ENCODE results near the gene HAUS8. TPM values are rescaled to one million over a fixed set of nuclear protein-coding genes. Genes with fewer than 3 reads are reported as not detected.

HAUS8 gene
- total RNA-seq, 1 experiment from 2014 or later = 30.6 TPM

GRCh38 chr19:17112271-17112670 is 37.0 kb upstream of the HAUS8 start:
- Histone ChIP-seq H3K36me3 (ENCODE audit: control insufficient read depth, insufficient read depth, low read length) (no peaks in the 10 kb centered on the region), H3K27me3 (replicated peaks; ENCODE audit: control insufficient read depth, insufficient read depth, low read length) (no peaks in the 10 kb centered on the region), H3K4me3 (ENCODE audit: low read depth, low read length) (no peak overlapping the region), H3K4me1 (no peaks in the 10 kb centered on the region), H3K9me3 (no peaks in the 10 kb centered on the region)
- Mint-ChIP-seq H3K27ac (ENCODE audit: unreplicated experiment) (no peak overlapping the region), H3K4me1 (ENCODE audit: low read depth, unreplicated experiment) (no peaks in the 10 kb centered on the region), H3K36me3 (ENCODE audit: insufficient read depth, unreplicated experiment) (peaks cover 19% of the 10 kb centered on the region), H3K27me3 (ENCODE audit: insufficient read depth, unreplicated experiment) (no peaks in the 10 kb centered on the region), H3K9me3 (ENCODE audit: unreplicated experiment) (no peaks in the 10 kb centered on the region), H3K4me3 (ENCODE audit: unreplicated experiment) (no peak overlapping the region)
- no TSS peak for BruUV-seq (replicated peaks)
- TF ChIP-seq, protein P1, sequence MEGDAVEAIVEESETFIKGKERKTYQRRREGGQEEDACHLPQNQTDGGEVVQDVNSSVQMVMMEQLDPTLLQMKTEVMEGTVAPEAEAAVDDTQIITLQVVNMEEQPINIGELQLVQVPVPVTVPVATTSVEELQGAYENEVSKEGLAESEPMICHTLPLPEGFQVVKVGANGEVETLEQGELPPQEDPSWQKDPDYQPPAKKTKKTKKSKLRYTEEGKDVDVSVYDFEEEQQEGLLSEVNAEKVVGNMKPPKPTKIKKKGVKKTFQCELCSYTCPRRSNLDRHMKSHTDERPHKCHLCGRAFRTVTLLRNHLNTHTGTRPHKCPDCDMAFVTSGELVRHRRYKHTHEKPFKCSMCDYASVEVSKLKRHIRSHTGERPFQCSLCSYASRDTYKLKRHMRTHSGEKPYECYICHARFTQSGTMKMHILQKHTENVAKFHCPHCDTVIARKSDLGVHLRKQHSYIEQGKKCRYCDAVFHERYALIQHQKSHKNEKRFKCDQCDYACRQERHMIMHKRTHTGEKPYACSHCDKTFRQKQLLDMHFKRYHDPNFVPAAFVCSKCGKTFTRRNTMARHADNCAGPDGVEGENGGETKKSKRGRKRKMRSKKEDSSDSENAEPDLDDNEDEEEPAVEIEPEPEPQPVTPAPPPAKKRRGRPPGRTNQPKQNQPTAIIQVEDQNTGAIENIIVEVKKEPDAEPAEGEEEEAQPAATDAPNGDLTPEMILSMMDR (IDR thresholded peaks at IDR 0.05; ENCODE audit: insufficient read depth in 1 of 2, low read depth in 1 of 2, low read length in 1 of 2, severe bottlenecking in 1 of 2, unreplicated experiment in 1 of 2) = no peak
- no peak for DNase-seq
- POLR2A ChIA-PET = no interaction called here
- CTCF ChIA-PET = no interaction called here
- intact Hi-C loops (cut with micrococcal nuclease; ENCODE audit: unreplicated experiment) = no loop called here

DNA sequence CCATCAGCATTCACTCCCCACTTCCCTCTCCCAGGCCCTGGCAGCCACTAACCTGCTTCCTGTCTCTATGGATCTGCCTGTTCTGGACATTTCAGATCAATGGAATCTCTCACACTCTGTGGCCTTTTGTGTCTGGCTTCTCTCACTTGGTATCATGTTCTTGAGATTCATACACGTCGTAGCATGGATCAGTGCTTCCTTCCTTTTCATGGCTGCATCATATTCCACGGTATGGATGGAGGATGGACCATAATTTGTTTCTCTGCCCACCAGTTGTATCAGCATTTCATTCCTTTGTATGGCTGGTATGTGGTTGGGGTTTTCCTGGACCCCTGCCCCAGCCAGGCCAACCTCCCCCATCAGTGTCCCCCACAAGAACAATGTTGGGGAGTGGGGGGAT is 36.5 kb upstream of the HAUS8 start:
- ChIA-PET POLR2A (no interaction called here), CTCF (no interaction called here)
- no peak overlapping the region for H3K4me3 Mint-ChIP-seq (ENCODE audit: unreplicated experiment)
- TF ChIP-seq, protein P1 (IDR thresholded peaks at IDR 0.05; ENCODE audit: insufficient read depth in 1 of 2, low read depth in 1 of 2, low read length in 1 of 2, severe bottlenecking in 1 of 2, unreplicated experiment in 1 of 2) = no peak
- H3K4me1 ChIP-seq = no peaks in the 10 kb centered on the region
- no peaks in the 10 kb centered on the region for H3K27me3 ChIP-seq (replicated peaks; ENCODE audit: control insufficient read depth, insufficient read depth, low read length)
- no peak overlapping the region for H3K4me3 ChIP-seq (ENCODE audit: low read depth, low read length)
- no peaks in the 10 kb centered on the region for H3K36me3 ChIP-seq (ENCODE audit: control insufficient read depth, insufficient read depth, low read length)
- DNase-seq = no peak
- peaks cover 19% of the 10 kb centered on the region for H3K36me3 Mint-ChIP-seq (ENCODE audit: insufficient read depth, unreplicated experiment)
- H3K4me1 Mint-ChIP-seq (ENCODE audit: low read depth, unreplicated experiment) = no peaks in the 10 kb centered on the region
- no peaks in the 10 kb centered on the region for H3K27me3 Mint-ChIP-seq (ENCODE audit: insufficient read depth, unreplicated experiment)
- no TSS peak for BruUV-seq (replicated peaks)
- no peak overlapping the region for H3K27ac Mint-ChIP-seq (ENCODE audit: unreplicated experiment)
- intact Hi-C loops (cut with micrococcal nuclease; ENCODE audit: unreplicated experiment) = no loop called here
- no peaks in the 10 kb centered on the region for H3K9me3 Mint-ChIP-seq (ENCODE audit: unreplicated experiment)
- H3K9me3 ChIP-seq = no peaks in the 10 kb centered on the region

- no peaks in the 10 kb centered on the region for H3K4me1 ChIP-seq
- Mint-ChIP-seq H3K27ac (ENCODE audit: unreplicated experiment) (no peak overlapping the region), H3K4me1 (ENCODE audit: low read depth, unreplicated experiment) (no peaks in the 10 kb centered on the region), H3K27me3 (ENCODE audit: insufficient read depth, unreplicated experiment) (no peaks in the 10 kb centered on the region), H3K36me3 (ENCODE audit: insufficient read depth, unreplicated experiment) (peaks cover 16% of the 10 kb centered on the region), H3K4me3 (ENCODE audit: unreplicated experiment) (no peak overlapping the region), H3K9me3 (ENCODE audit: unreplicated experiment) (no peaks in the 10 kb centered on the region)
- DNase-seq = no peak
- no peak overlapping the region for H3K4me3 ChIP-seq (ENCODE audit: low read depth, low read length)
- H3K9me3 ChIP-seq = no peaks in the 10 kb centered on the region
- no peaks in the 10 kb centered on the region for H3K27me3 ChIP-seq (replicated peaks; ENCODE audit: control insufficient read depth, insufficient read depth, low read length)
- intact Hi-C loops (cut with micrococcal nuclease; ENCODE audit: unreplicated experiment) = no loop called here
- ChIA-PET CTCF (no interaction called here), POLR2A (no interaction called here)
- no TSS peak for BruUV-seq (replicated peaks)
- TF ChIP-seq, protein P1 (IDR thresholded peaks at IDR 0.05; ENCODE audit: insufficient read depth in 1 of 2, low read depth in 1 of 2, low read length in 1 of 2, severe bottlenecking in 1 of 2, unreplicated experiment in 1 of 2) = no peak
- no peaks in the 10 kb centered on the region for H3K36me3 ChIP-seq (ENCODE audit: control insufficient read depth, insufficient read depth, low read length)
Measured at GRCh38 chr19:17110599-17110966, 35.3 kb upstream of the HAUS8 start.
